SK-N-MC (cell line): ENCODE results near the gene KRT82.
"Not testable (repeated sequence)": the region's sequence is repeated elsewhere in the genome, so short reads cannot be mapped to it uniquely, and the experiment has no call there.

Experiments used
- DNase-seq: peaks from one replicate; pipeline ENCODE4 v3.0.0-alpha.2; 2011; ENCODE audit warnings: low read depth, low spot score
- H3K27ac ChIP-seq: fragments of 200-600 bp; sonication (generic); 2 replicates; pipeline ENCODE4 v1.5.1; 2016; ENCODE audit warnings: mixed run types
- H3K36me3 ChIP-seq: fragments of 200-600 bp; sonication (generic); 2 replicates; pipeline ENCODE4 v1.6.1; 2017; ENCODE audit warnings: antibody characterized with exemption, low read length, mixed read lengths; ENCODE audit not compliant: insufficient read depth
- H3K4me3 ChIP-seq: fragments of 200-600 bp; sonication (generic); 2 replicates; pipeline ENCODE4 v1.5.1; 2016
- H3K9ac ChIP-seq: fragments of 200-600 bp; sonication (generic); 2 replicates; pipeline ENCODE4 v1.8.0; 2017; ENCODE audit warnings: mixed run types, mixed read lengths; ENCODE audit not compliant: insufficient read length
- H3K9me3 ChIP-seq: fragments of 200-600 bp; sonication (generic); 2 replicates; pipeline ENCODE4 v1.6.1; 2017; ENCODE audit warnings: low read depth, mild to moderate bottlenecking, antibody characterized with exemption, low read length, moderate library complexity, mixed read lengths
- EZH2 ChIP-seq: fragments of 200-600 bp; sonication (generic); IDR thresholded peaks from one replicate; pipeline ENCODE4 v1.6.1; 2017; ENCODE audit warnings: antibody characterized with exemption
- FOXP2 ChIP-seq: optimal IDR thresholded peaks from 2 replicates; pipeline ENCODE3; 2011; ENCODE audit warnings: mild to moderate bottlenecking, moderate library complexity; ENCODE audit not compliant: insufficient read depth; ENCODE audit errors: extremely low read length, control extremely low read depth
- POLR2AphosphoS5 ChIP-seq: IDR thresholded peaks from 2 replicates; pipeline ENCODE4 v1.6.1; 2012; ENCODE audit warnings: mild to moderate bottlenecking, low read depth, low read length, borderline replicate concordance

The KRT82 gene

GRCh38 chr12:52351196-52352059, 54.7 kb downstream of the KRT82 start:
- no peak for DNase-seq
- Histone ChIP-seq H3K9me3 (no peaks in the 10 kb centered on the region), H3K4me3 (no peak overlapping the region), H3K27ac (no peak overlapping the region), H3K9ac (no peak overlapping the region), H3K36me3 (no peaks in the 10 kb centered on the region)
- TF ChIP-seq EZH2 (no peak), FOXP2 (no peak), POLR2AphosphoS5 (no peak)

GRCh38 chr12:52350786-52351185, 55.3 kb downstream of the KRT82 start:
- H3K9ac ChIP-seq, result no peak overlapping the region
- H3K9me3 ChIP-seq, result no peaks in the 10 kb centered on the region
- no peaks in the 10 kb centered on the region for H3K36me3 ChIP-seq
- H3K27ac ChIP-seq, result no peak overlapping the region
- TF ChIP-seq POLR2AphosphoS5, result no peak
- TF ChIP-seq FOXP2, result no peak
- TF ChIP-seq EZH2, result no peak
- H3K4me3 ChIP-seq, result no peak overlapping the region
- no peak for DNase-seq

GRCh38 chr12:52350021-52350620, 56.0 kb downstream of the KRT82 start:
- H3K27ac ChIP-seq, result no peak overlapping the region
- no peaks in the 10 kb centered on the region for H3K9me3 ChIP-seq
- H3K36me3 ChIP-seq, result no peaks in the 10 kb centered on the region
- no peak overlapping the region for H3K4me3 ChIP-seq
- no peak for DNase-seq
- TF ChIP-seq EZH2 (no peak), FOXP2 (no peak), POLR2AphosphoS5 (no peak)
- H3K9ac ChIP-seq, result no peak overlapping the region

GRCh38 chr12:52349196-52349595, 56.9 kb downstream of the KRT82 start:
- Histone ChIP-seq H3K9me3 (no peaks in the 10 kb centered on the region), H3K4me3 (no peak overlapping the region), H3K9ac (no peak overlapping the region), H3K36me3 (no peaks in the 10 kb centered on the region), H3K27ac (no peak overlapping the region)
- DNase-seq, result no peak
- no peak for TF ChIP-seq EZH2
- no peak for TF ChIP-seq FOXP2
- TF ChIP-seq POLR2AphosphoS5, result no peak

GRCh38 chr12:52347551-52348510, 58.3 kb downstream of the KRT82 start:
- TF ChIP-seq FOXP2 (no peak), EZH2 (no peak), POLR2AphosphoS5 (no peak)
- Histone ChIP-seq H3K36me3 (no peaks in the 10 kb centered on the region), H3K27ac (no peak overlapping the region)

GRCh38 chr12:52347016-52347415, 59.1 kb downstream of the KRT82 start:
- Histone ChIP-seq H3K9me3 (no peaks in the 10 kb centered on the region), H3K9ac (no peak overlapping the region), H3K27ac (no peak overlapping the region), H3K36me3 (no peaks in the 10 kb centered on the region), H3K4me3 (no peak overlapping the region)
- no peak for DNase-seq
- no peak for TF ChIP-seq EZH2
- no peak for TF ChIP-seq POLR2AphosphoS5
- TF ChIP-seq FOXP2, result no peak

More at GRCh38 chr12:52347551-52348510, 58.3 kb downstream of the KRT82 start:
- no peaks in the 10 kb centered on the region for H3K9me3 ChIP-seq
- no peak for DNase-seq
- no peak overlapping the region for H3K9ac ChIP-seq
- H3K4me3 ChIP-seq, result no peak overlapping the region

GRCh38 chr12:52346593-52346992, 59.5 kb downstream of the KRT82 start:
- TF ChIP-seq POLR2AphosphoS5 (no peak), FOXP2 (no peak), EZH2 (no peak)
- no peak overlapping the region for H3K27ac ChIP-seq
- no peak overlapping the region for H3K9ac ChIP-seq
- H3K9me3 ChIP-seq, result no peaks in the 10 kb centered on the region
- no peaks in the 10 kb centered on the region for H3K36me3 ChIP-seq
- no peak for DNase-seq
- H3K4me3 ChIP-seq, result no peak overlapping the region

GRCh38 chr12:52345041-52345440, 61.1 kb downstream of the KRT82 start:
- H3K36me3 ChIP-seq, H3K27ac ChIP-seq, H3K4me3 ChIP-seq, DNase-seq, H3K9me3 ChIP-seq, H3K9ac ChIP-seq: not testable (repeated sequence)
